GM12878 (cell line): ENCODE measurements around the gene ZNHIT1. TPM values are rescaled to one million over a fixed set of nuclear protein-coding genes. Genes with fewer than 3 reads are reported as not detected.

Experiments
- CEBPB ChIP-seq, 2 experiments: fragments of 150-350 bp in 1 of 2; IDR thresholded peaks; 2 replicates each; pipeline ENCODE4 v1.6.1; 2012 to 2014; ENCODE audit warnings: low read depth in 2 of 2, low read length in 2 of 2, borderline replicate concordance in 1 of 2, inconsistent platforms in 1 of 2
- FOXM1 ChIP-seq: IDR thresholded peaks from 2 replicates; pipeline ENCODE4 v1.6.1; 2012; ENCODE audit warnings: low read depth, mild to moderate bottlenecking, inconsistent platforms, low read length, moderate library complexity
- HDAC6 ChIP-seq: fragments of 200-600 bp; sonication (generic); IDR thresholded peaks from one replicate; pipeline ENCODE4 v1.8.0; 2017; ENCODE audit warnings: antibody characterized with exemption; ENCODE audit not compliant: unreplicated experiment
- KLF5 ChIP-seq: fragments of 450-650 bp; IDR thresholded peaks from 2 replicates; pipeline ENCODE4 v1.6.1; 2014; ENCODE audit warnings: mild to moderate bottlenecking; ENCODE audit not compliant: partially characterized antibody
- MTA2 ChIP-seq: fragments of 450-650 bp; IDR thresholded peaks from 2 replicates; pipeline ENCODE4 v1.6.1; 2016; ENCODE audit warnings: low read depth, mild to moderate bottlenecking, moderate library complexity
- MXI1 ChIP-seq: fragments of 150-350 bp; IDR thresholded peaks from 2 replicates; pipeline ENCODE4 v1.6.1; 2011; ENCODE audit warnings: low read depth, mild to moderate bottlenecking, inconsistent platforms, low read length, improper control_type of control experiment
- NR2C2 ChIP-seq: IDR thresholded peaks from 2 replicates; pipeline ENCODE4 v1.6.1; 2011; ENCODE audit warnings: borderline replicate concordance, low read depth; ENCODE audit not compliant: control insufficient read depth, insufficient read length
- SMAD1 ChIP-seq: fragments of 450-650 bp; IDR thresholded peaks from 2 replicates; pipeline ENCODE4 v1.6.1; 2018; ENCODE audit warnings: mild to moderate bottlenecking, low read depth; ENCODE audit not compliant: partially characterized antibody
- ZNF622 ChIP-seq: fragments of 450-650 bp; IDR thresholded peaks from 2 replicates; pipeline ENCODE4 v1.6.1; 2017; ENCODE audit warnings: mild to moderate bottlenecking, inconsistent platforms
- polyA plus RNA-seq, 11 experiments: library from polyadenylated mRNA; depleted of rRNA in 4 of 11; unstranded in 6 of 11; stranded (reverse) in 5 of 11; fragments of >200 nt; fragmentation: Nextera tagmentation in 4 of 11; fragmentation: Illumina TruSeq in 1 of 11; extraction: Ambion mirVana in 4 of 11; extraction: Trizol in 1 of 11; gene quantifications; 1 replicate in 1 of 11; 2 replicates in 10 of 11; pipeline versions ENCODE4 v1.2.1 to v1.2.3, GENCODE V29; 2011 to 2016; ENCODE audit warnings: inconsistent platforms in 2 of 11, missing spikeins in 2 of 11, low read depth in 1 of 11
- total RNA-seq, 4 experiments: library from RNA; depleted of rRNA in 3 of 4; stranded (reverse); fragments of >200 nt in 3 of 4; fragmentation: Illumina TruSeq in 1 of 4; extraction: Trizol in 1 of 4; gene quantifications; 2 replicates each; pipeline versions ENCODE4 v1.2.1 to v1.2.3, GENCODE V29; 2013 to 2021
- TF ChIP-seq, protein P1 (sequence below): fragments of 450-650 bp; IDR thresholded peaks from 2 replicates; pipeline ENCODE4 v1.6.1; 2017; ENCODE audit warnings: mild to moderate bottlenecking, moderate library complexity
- TF ChIP-seq, protein P2 (sequence below): IDR thresholded peaks from 2 replicates; pipeline ENCODE4 v1.6.1; 2012; ENCODE audit warnings: low read depth, low read length, improper control_type of control experiment

ZNHIT1 gene
- total and polyA plus RNA-seq, 10 of the 15 experiments (the other 5 are each of a cell fraction or from before 2014, with no cell fraction given), result 3.8 to 79.2 (median 44.5) TPM

DNA sequence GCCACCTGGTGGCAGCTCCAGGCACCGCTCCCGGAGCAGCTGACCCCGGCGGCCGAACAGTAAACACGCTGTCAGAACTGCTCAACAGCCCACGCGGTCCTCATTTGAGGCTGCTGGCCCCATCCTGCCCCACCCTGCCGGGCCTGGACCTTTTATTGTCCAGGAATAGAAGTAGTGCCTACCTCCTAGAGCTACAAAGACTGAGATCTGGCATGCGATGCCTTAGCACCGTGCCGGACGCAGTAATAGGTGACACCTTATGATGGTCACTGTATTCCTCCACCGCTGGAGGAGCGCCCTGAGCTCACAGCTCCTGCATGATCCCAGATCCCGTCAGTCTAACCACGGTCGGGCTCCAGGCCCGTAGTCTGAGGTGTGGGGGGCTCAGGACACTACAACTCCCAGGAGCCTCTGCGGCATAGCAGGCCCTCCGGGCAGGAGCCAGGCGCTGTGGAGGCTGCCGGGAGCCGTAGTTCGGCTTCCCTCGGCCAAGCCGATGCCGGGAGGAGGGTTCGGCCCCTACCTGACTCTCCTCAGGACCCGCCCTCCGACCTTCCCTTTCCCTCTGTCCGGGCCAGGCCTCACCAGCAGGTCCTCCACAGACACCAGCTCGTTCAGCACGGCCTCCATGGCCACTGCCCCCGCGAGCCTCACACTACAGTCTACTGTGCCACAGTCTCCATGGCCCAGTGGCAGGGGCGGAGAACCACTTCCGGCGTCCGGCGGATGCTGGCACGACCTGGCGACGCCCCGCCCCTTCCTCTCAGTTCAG, 26.6 kb downstream of the ZNHIT1 start, which contains the start of gene FIS1 (continued):
- TF ChIP-seq, protein P1, sequence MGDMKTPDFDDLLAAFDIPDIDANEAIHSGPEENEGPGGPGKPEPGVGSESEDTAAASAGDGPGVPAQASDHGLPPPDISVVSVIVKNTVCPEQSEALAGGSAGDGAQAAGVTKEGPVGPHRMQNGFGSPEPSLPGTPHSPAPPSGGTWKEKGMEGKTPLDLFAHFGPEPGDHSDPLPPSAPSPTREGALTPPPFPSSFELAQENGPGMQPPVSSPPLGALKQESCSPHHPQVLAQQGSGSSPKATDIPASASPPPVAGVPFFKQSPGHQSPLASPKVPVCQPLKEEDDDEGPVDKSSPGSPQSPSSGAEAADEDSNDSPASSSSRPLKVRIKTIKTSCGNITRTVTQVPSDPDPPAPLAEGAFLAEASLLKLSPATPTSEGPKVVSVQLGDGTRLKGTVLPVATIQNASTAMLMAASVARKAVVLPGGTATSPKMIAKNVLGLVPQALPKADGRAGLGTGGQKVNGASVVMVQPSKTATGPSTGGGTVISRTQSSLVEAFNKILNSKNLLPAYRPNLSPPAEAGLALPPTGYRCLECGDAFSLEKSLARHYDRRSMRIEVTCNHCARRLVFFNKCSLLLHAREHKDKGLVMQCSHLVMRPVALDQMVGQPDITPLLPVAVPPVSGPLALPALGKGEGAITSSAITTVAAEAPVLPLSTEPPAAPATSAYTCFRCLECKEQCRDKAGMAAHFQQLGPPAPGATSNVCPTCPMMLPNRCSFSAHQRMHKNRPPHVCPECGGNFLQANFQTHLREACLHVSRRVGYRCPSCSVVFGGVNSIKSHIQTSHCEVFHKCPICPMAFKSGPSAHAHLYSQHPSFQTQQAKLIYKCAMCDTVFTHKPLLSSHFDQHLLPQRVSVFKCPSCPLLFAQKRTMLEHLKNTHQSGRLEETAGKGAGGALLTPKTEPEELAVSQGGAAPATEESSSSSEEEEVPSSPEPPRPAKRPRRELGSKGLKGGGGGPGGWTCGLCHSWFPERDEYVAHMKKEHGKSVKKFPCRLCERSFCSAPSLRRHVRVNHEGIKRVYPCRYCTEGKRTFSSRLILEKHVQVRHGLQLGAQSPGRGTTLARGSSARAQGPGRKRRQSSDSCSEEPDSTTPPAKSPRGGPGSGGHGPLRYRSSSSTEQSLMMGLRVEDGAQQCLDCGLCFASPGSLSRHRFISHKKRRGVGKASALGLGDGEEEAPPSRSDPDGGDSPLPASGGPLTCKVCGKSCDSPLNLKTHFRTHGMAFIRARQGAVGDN, result peak; percentile 85
- peak; percentile 83 for TF ChIP-seq MXI1
- TF ChIP-seq HDAC6, result no peak
- TF ChIP-seq CEBPB (IDR thresholded peaks at IDR 0.05; ENCODE audit: borderline replicate concordance in 1 of 2, low read depth in 2 of 2, low read length in 2 of 2), result no peak
- TF ChIP-seq NR2C2, result no peak
- TF ChIP-seq ZNF622, result no peak
- TF ChIP-seq, protein P2, sequence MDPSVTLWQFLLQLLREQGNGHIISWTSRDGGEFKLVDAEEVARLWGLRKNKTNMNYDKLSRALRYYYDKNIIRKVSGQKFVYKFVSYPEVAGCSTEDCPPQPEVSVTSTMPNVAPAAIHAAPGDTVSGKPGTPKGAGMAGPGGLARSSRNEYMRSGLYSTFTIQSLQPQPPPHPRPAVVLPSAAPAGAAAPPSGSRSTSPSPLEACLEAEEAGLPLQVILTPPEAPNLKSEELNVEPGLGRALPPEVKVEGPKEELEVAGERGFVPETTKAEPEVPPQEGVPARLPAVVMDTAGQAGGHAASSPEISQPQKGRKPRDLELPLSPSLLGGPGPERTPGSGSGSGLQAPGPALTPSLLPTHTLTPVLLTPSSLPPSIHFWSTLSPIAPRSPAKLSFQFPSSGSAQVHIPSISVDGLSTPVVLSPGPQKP, result peak; percentile 70; the same call in 1 of the 2 replicates
- peak; percentile 30; the same call in 1 of the 2 replicates for TF ChIP-seq MTA2
- TF ChIP-seq FOXM1, result no peak; the same call in 1 of the 2 replicates
- TF ChIP-seq KLF5, result peak; percentile 23
- no peak for TF ChIP-seq SMAD1
- TF ChIP-seq, all 136 proteins: peak for 65
